ENCODE results near the gene SOCS1. TPM values are rescaled to one million over a fixed set of nuclear protein-coding genes. Genes with fewer than 3 reads are reported as not detected.

SOCS1 gene
- total and polyA plus RNA-seq, 2 of the 4 experiments (the other 2 are of a cell fraction) = 2.0 to 22.0 TPM

GRCh38 chr16:11213373-11213772 lies 42.6 kb downstream of the SOCS1 start:
- intact Hi-C loops (cut with micrococcal nuclease) = no loop called here

More at GRCh38 chr16:11213373-11213772, 42.6 kb downstream of the SOCS1 start:
- Histone ChIP-seq H3K4me2 (ENCODE audit: low read depth, low read length) (no peak overlapping the region), H2BK5ac (ENCODE audit: low read depth, low read length, poor library complexity, severe bottlenecking) (no peak overlapping the region), H3K27ac (ENCODE audit: insufficient read depth, low read length) (no peak overlapping the region), H3K79me1 (ENCODE audit: low read depth in 1 of 2, low read length in 2 of 2) (no peaks in the 10 kb centered on the region), H3K56ac (ENCODE audit: extremely low read depth, insufficient read depth, low read length) (no peak overlapping the region), H3K4me3 (ENCODE audit: insufficient read depth, low read depth, low read length) (no peak overlapping the region), H3K14ac (replicated peaks; ENCODE audit: low read depth, low read length) (no peak overlapping the region), H3K9me1 (ENCODE audit: insufficient read depth, low read length) (no peaks in the 10 kb centered on the region), H2BK120ac (ENCODE audit: low read depth, low read length) (no peak overlapping the region), H3K4me1 (ENCODE audit: control insufficient read depth, insufficient read depth, low read length) (no peaks in the 10 kb centered on the region), H2AK5ac (ENCODE audit: low read depth, low read length) (no peak overlapping the region), H4K91ac (ENCODE audit: insufficient read depth, low read depth, low read length) (no peak overlapping the region), H2AK9ac (replicated peaks; ENCODE audit: low read depth, low read length, poor library complexity) (peak overlapping the region; percentile 28), H3K36me3 (ENCODE audit: control insufficient read depth, insufficient read depth, low read length) (no peaks in the 10 kb centered on the region), H3K27me3 (ENCODE audit: control insufficient read depth, insufficient read depth, low read length) (peaks cover 5% of the 10 kb centered on the region; the same call in 1 of the 2 replicates), H2BK15ac (ENCODE audit: low read depth, low read length) (no peak overlapping the region), H4K20me1 (ENCODE audit: insufficient read depth, low read length) (no peaks in the 10 kb centered on the region), H2AFZ (replicated peaks; ENCODE audit: low read length, poor library complexity) (peak overlapping the region; percentile 58), H3K4ac (ENCODE audit: low read depth, low read length) (no peak overlapping the region), H3K23ac (ENCODE audit: low read depth, low read length) (no peak overlapping the region), H2BK20ac (ENCODE audit: low read depth, low read length) (no peak overlapping the region), H3K9me3 (ENCODE audit: control insufficient read depth, insufficient read depth, low read length) (peaks cover 16% of the 10 kb centered on the region), H4K8ac (ENCODE audit: low read depth in 2 of 2, low read length in 2 of 2) (no peak overlapping the region), H3K9ac (ENCODE audit: low read depth, low read length) (no peak overlapping the region), H4K5ac (ENCODE audit: low read depth, low read length) (no peak overlapping the region), H3K18ac (ENCODE audit: low read depth, low read length) (no peak overlapping the region)
- in situ Hi-C loops (cut with MboI; ENCODE audit: low sequenced_read_pairs) (no loop called here), dilution Hi-C loops (cut with HindIII; ENCODE audit: low sequenced_read_pairs, unreplicated experiment) (no loop called here)
- DNase-seq (no peak), ATAC-seq (ENCODE audit: low read depth) (no peak; the same call in 1 of the 2 replicates)
- ChIA-PET POLR2A (ENCODE audit: unreplicated experiment) (no interaction called here), CTCF (no interaction called here)
- 88% methylated on average over 3 of the region's 5 CpGs; no CpG with 5 or more reads in 1 of the 2 experiments for WGBS, 2 experiments (ENCODE audit: extremely low coverage in 2 of 2, insufficient read length in 1 of 2)
- TF ChIP-seq MAFK (IDR thresholded peaks at IDR 0.05; ENCODE audit: low read depth, low read length) (no peak), FOS (IDR thresholded peaks at IDR 0.05; ENCODE audit: low read depth, low read length) (no peak), CEBPB (IDR thresholded peaks at IDR 0.05; ENCODE audit: low read depth, low read length) (no peak), CTCF (conservative IDR thresholded peaks at IDR 0.05; ENCODE audit: low read depth, low read length) (no peak), SMC3 (IDR thresholded peaks at IDR 0.05; ENCODE audit: low read depth, low read length) (no peak)
- no TSS peak for BruUV-seq (replicated peaks)

Data from IMR-90 (cell line).